ENCODE measurements around the gene FGD4.
A peak's percentile ranks its signal among the peaks of the same experiment; 100 is the strongest.

FGD4 gene

DNA sequence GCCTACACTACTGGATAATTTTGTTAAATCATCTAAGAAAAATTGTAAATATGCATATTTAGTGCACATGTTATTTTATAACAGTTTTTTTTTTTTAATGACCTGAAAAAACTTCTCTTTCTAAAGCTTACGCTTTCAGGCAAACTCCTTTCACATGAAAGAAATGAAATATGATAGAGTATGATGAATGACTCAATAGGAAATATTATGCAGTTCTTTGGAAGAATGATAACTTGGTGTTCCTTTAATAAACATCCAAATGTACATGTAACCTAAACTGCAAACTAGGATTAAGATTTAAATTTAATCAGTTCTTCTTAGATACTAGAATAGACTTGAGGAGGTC lies 136.6 kb downstream of the FGD4 start:
- Mint-ChIP-seq H3K27ac (peak overlapping the region in 1 of 3 experiments; percentile 58), H3K36me3 (ENCODE audit: low read depth) (no peaks in the 10 kb centered on the region), H3K27me3 (ENCODE audit: low read depth) (no peaks in the 10 kb centered on the region), H3K4me3 (no peak overlapping the region), H3K4me1 (peaks cover 44% of the 10 kb centered on the region), H3K9me3 (no peaks in the 10 kb centered on the region)
- TF ChIP-seq, protein P1, sequence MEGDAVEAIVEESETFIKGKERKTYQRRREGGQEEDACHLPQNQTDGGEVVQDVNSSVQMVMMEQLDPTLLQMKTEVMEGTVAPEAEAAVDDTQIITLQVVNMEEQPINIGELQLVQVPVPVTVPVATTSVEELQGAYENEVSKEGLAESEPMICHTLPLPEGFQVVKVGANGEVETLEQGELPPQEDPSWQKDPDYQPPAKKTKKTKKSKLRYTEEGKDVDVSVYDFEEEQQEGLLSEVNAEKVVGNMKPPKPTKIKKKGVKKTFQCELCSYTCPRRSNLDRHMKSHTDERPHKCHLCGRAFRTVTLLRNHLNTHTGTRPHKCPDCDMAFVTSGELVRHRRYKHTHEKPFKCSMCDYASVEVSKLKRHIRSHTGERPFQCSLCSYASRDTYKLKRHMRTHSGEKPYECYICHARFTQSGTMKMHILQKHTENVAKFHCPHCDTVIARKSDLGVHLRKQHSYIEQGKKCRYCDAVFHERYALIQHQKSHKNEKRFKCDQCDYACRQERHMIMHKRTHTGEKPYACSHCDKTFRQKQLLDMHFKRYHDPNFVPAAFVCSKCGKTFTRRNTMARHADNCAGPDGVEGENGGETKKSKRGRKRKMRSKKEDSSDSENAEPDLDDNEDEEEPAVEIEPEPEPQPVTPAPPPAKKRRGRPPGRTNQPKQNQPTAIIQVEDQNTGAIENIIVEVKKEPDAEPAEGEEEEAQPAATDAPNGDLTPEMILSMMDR (IDR thresholded peaks at IDR 0.05; ENCODE audit: unreplicated experiment in 3 of 3), result no peak

DNA sequence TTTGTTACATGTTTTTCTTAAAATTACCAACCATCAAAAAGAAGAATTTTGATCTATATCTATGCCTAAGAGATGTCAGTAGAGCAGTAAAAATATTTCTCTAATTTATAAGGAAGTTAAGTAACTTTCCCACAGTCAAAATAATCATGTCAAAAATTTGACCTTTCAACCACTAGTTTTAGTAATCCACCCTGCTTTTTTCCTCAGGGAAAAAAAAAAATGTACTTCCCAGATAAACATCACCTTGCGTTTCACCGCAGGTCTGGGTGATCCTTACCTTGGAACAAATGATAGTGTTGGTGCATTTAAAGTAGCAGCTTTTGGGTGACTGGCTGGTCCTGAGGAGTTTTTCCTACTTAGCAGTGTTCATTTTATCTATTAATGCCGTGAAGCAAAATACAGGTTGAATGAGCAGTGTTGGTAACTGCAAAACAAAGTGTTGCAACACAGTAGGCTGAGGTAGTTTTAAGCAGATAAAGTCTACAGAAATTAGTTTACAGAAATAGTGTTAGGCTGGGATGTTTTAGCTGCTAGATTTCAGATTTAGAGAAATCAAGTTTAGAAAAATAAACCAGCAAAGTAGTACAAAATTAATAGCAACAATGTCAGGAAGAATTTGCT lies 142.5 kb downstream of the FGD4 start:
- Mint-ChIP-seq H3K4me3 (no peak overlapping the region), H3K27ac (peak overlapping the region; percentile 67 to 88 (median 88)), H3K9me3 (no peaks in the 10 kb centered on the region), H3K36me3 (ENCODE audit: low read depth) (no peaks in the 10 kb centered on the region), H3K4me1 (peaks cover 15% of the 10 kb centered on the region), H3K27me3 (ENCODE audit: low read depth) (no peaks in the 10 kb centered on the region)
- TF ChIP-seq, protein P1 (IDR thresholded peaks at IDR 0.05; ENCODE audit: unreplicated experiment in 3 of 3), result no peak

DNA sequence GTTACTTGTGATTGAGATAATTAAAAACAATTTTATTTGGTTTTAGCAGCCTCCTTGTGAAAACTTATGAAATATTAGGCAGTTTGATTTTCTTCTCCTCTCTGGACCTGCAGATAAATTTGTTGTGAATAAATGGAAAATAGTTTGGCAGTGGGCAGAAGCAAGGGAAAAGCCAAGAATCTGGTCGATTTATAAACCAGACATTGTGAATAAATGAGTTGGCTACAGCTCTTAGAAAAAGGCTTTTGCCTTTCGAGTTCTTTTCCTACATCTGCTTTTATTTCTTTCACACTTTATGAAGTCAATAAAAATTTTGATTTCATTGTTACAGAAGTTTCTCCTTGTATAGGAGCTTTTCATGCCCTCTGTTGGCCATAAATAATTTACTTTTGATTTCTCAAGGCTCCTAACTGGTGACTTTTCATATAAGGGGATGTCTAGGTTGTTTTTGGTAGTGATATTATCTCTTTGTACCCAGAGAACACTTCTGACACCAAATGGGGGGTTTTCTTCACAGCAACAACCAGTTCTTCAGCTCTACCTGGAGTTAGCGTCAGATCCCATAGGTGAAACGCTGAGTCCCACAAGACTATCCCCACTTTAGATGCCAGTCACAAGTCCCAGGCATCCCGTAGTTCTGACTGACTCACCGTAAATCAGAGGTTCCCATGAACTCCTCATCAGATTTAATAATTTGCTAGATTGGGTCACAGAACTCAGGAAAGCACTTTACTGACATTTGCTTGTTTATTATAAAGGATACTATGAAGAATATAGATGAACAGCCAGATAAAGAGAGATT lies 143.3 kb downstream of the FGD4 start:
- peaks cover 9% of the 10 kb centered on the region for H3K4me1 Mint-ChIP-seq
- H3K27me3 Mint-ChIP-seq (ENCODE audit: low read depth), result no peaks in the 10 kb centered on the region
- no peaks in the 10 kb centered on the region for H3K9me3 Mint-ChIP-seq
- H3K27ac Mint-ChIP-seq, result peak overlapping the region; percentile 67 to 88 (median 88)
- TF ChIP-seq, protein P1 (IDR thresholded peaks at IDR 0.05; ENCODE audit: unreplicated experiment in 3 of 3), result no peak
- no peaks in the 10 kb centered on the region for H3K36me3 Mint-ChIP-seq (ENCODE audit: low read depth)
- no peak overlapping the region for H3K4me3 Mint-ChIP-seq

DNA sequence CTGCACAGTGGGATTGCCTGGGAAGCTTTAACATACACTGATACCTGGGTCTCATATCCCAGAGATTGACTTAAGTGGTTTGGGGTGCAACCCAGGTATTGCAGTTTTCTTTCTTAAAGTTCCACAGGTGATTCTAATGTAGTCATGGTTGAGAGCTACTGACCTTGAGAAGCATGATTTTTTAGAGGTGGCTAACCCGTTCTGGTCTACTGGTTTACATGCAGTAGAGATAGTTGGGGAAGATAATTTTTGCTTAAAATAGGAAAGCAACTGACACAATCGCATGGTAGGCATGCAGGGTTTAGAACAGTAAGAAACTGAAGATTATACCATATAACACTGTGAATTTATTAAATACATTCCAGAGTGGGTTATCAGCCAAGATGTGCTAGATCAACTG lies 145.5 kb downstream of the FGD4 start:
- no peaks in the 10 kb centered on the region for H3K27me3 Mint-ChIP-seq (ENCODE audit: low read depth)
- peak overlapping the region in 2 of 3 experiments; percentile 15 to 26 for H3K27ac Mint-ChIP-seq
- TF ChIP-seq, protein P1 (IDR thresholded peaks at IDR 0.05; ENCODE audit: unreplicated experiment in 3 of 3), result no peak
- peaks cover 28% of the 10 kb centered on the region for H3K4me1 Mint-ChIP-seq
- no peaks in the 10 kb centered on the region for H3K9me3 Mint-ChIP-seq
- H3K36me3 Mint-ChIP-seq (ENCODE audit: low read depth), result no peaks in the 10 kb centered on the region
- no peak overlapping the region for H3K4me3 Mint-ChIP-seq

DNA sequence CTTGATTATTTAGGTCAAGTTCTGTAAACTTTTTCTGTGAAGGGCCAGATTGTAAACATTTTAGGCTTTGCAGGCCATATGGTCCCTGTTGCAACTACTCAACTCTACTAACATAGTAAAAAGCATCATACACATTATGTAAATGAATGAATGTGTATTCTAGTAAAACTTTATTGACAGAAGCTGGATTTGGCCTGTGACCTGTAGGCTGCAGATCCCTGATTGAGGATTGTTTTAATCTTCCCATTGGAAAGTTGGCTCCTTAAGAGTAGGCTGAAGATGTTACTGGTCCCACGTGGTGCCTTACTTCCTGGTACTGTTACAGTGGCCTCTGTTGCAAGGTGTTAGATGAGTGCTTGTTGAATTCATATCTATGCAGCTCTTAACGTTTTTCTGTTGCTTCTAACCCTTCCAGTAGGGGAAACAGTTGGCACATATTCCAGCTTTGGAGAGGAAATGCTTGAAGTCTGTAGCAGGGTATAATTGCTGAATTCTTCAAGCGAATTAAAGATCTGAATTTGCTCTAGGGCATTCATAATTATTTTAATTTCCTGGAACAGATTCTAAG lies 146.1 kb downstream of the FGD4 start:
- H3K9me3 Mint-ChIP-seq, result no peaks in the 10 kb centered on the region
- no peaks in the 10 kb centered on the region for H3K36me3 Mint-ChIP-seq (ENCODE audit: low read depth)
- no peaks in the 10 kb centered on the region for H3K27me3 Mint-ChIP-seq (ENCODE audit: low read depth)
- TF ChIP-seq, protein P1 (IDR thresholded peaks at IDR 0.05; ENCODE audit: unreplicated experiment in 3 of 3), result no peak
- H3K4me1 Mint-ChIP-seq, result peaks cover 31% of the 10 kb centered on the region
- peak overlapping the region in 1 of 3 experiments; percentile 15 for H3K27ac Mint-ChIP-seq
- no peak overlapping the region for H3K4me3 Mint-ChIP-seq

Measured in nephron (organoid).